ENCODE results near the gene SLC22A7.

GRCh38 chr6:43258180-43258579 is 39.9 kb upstream of the SLC22A7 start:
- no peak for TF ChIP-seq POLR2A (IDR thresholded peaks at IDR 0.05)
- TF ChIP-seq CTCF (IDR thresholded peaks at IDR 0.05), result no peak
